MM.1S (cell line): Measurements from ENCODE around the gene CCDC167.

Source experiments
- DNase-seq: peaks from one replicate; pipeline ENCODE4 v3.0.0-alpha.2; 2015
- H2AFZ ChIP-seq: fragments of 300-600 bp; sonication (generic); 2 replicates; pipeline ENCODE4 v1.6.0; 2016; ENCODE audit warnings: antibody characterized with exemption, low read length
- H3F3A ChIP-seq: fragments of 300-600 bp; sonication (generic); 2 replicates; pipeline ENCODE4 v1.6.1; 2016; ENCODE audit warnings: mild to moderate bottlenecking, antibody characterized with exemption, low read length, moderate library complexity, mixed read lengths; ENCODE audit not compliant: insufficient read depth
- H3K27ac ChIP-seq: fragments of 300-600 bp; sonication (generic); 2 replicates; pipeline ENCODE4 v1.5.1; 2016; ENCODE audit warnings: mild to moderate bottlenecking, low read length
- H3K27me3 ChIP-seq: fragments of 300-600 bp; sonication (generic); replicated peaks from 2 replicates; pipeline ENCODE4 v1.6.0; 2016; ENCODE audit warnings: low read length; ENCODE audit not compliant: insufficient read depth
- H3K36me3 ChIP-seq: fragments of 300-600 bp; sonication (generic); replicated peaks from 2 replicates; pipeline ENCODE4 v1.6.1; 2016; ENCODE audit warnings: mild to moderate bottlenecking, low read length, mixed read lengths; ENCODE audit not compliant: insufficient read depth
- H3K4me1 ChIP-seq: fragments of 300-600 bp; sonication (generic); 2 replicates; pipeline ENCODE4 v1.6.1; 2016; ENCODE audit warnings: low read length, mixed read lengths
- H3K4me2 ChIP-seq: fragments of 300-600 bp; sonication (generic); 2 replicates; pipeline ENCODE4 v1.6.0; 2016; ENCODE audit warnings: low read depth, low read length
- H3K4me3 ChIP-seq: fragments of 300-600 bp; sonication (generic); 2 replicates; pipeline ENCODE4 v1.5.1; 2016; ENCODE audit warnings: low read length, mixed read lengths
- H3K79me2 ChIP-seq: fragments of 300-600 bp; sonication (generic); 2 replicates; pipeline ENCODE4 v1.6.1; 2016; ENCODE audit warnings: mixed run types, low read length, mixed read lengths
- H3K9ac ChIP-seq: fragments of 300-600 bp; sonication (generic); 2 replicates; pipeline ENCODE4 v1.6.1; 2016; ENCODE audit warnings: low read length, mixed read lengths
- H3K9me2 ChIP-seq: fragments of 300-600 bp; sonication (generic); replicated peaks from 2 replicates; pipeline ENCODE4 v1.6.1; 2016; ENCODE audit warnings: mild to moderate bottlenecking, low read length, mixed read lengths; ENCODE audit not compliant: insufficient read depth
- H3K9me3 ChIP-seq: fragments of 300-600 bp; sonication (generic); replicated peaks from 2 replicates; pipeline ENCODE4 v1.6.1; 2016; ENCODE audit warnings: mild to moderate bottlenecking, low read length, mixed read lengths; ENCODE audit not compliant: insufficient read depth
- H4K20me1 ChIP-seq: fragments of 300-600 bp; sonication (generic); 2 replicates; pipeline ENCODE4 v1.6.1; 2016; ENCODE audit warnings: mild to moderate bottlenecking, low read length, moderate library complexity, mixed read lengths; ENCODE audit not compliant: insufficient read depth
- CTCF ChIP-seq: fragments of 300-600 bp; sonication (generic); IDR thresholded peaks from 2 replicates; pipeline ENCODE4 v1.5.1; 2016; ENCODE audit warnings: antibody characterized with exemption, low read length, mixed read lengths
- EZH2 ChIP-seq: fragments of 300-600 bp; sonication (generic); optimal IDR thresholded peaks from 2 replicates; pipeline ENCODE3; 2017; ENCODE audit warnings: low read depth, mild to moderate bottlenecking, antibody characterized with exemption, low read length, mixed read lengths
- EZH2phosphoT487 ChIP-seq: fragments of 300-600 bp; sonication (generic); IDR thresholded peaks from 2 replicates; pipeline ENCODE4 v1.6.1; 2018; ENCODE audit warnings: antibody characterized with exemption, low read length

CCDC167 gene

GRCh38 chr6:37516076-37516919, 16.6 kb upstream of the CCDC167 start:
- Histone ChIP-seq H3K36me3 (no peaks in the 10 kb centered on the region), H3K4me2 (no peak overlapping the region), H3K4me1 (no peaks in the 10 kb centered on the region), H2AFZ (0 out of 2 replicates have a peak overlapping the region, but pooled peaks have one; percentile 8), H3F3A (no peaks in the 10 kb centered on the region), H3K9ac (no peak overlapping the region), H3K79me2 (no peaks in the 10 kb centered on the region), H3K9me3 (no peaks in the 10 kb centered on the region), H4K20me1 (no peaks in the 10 kb centered on the region), H3K4me3 (no peak overlapping the region), H3K9me2 (no peaks in the 10 kb centered on the region), H3K27ac (no peak overlapping the region), H3K27me3 (no peaks in the 10 kb centered on the region)
- TF ChIP-seq CTCF (no peak), EZH2 (no peak), EZH2phosphoT487 (no peak)
- DNase-seq = peak; percentile 30

- Histone ChIP-seq H3K9ac (no peak overlapping the region), H3K9me3 (no peaks in the 10 kb centered on the region), H4K20me1 (no peaks in the 10 kb centered on the region), H3K4me2 (no peak overlapping the region), H3K27ac (no peak overlapping the region), H3K79me2 (no peaks in the 10 kb centered on the region), H3F3A (no peaks in the 10 kb centered on the region), H3K4me3 (no peak overlapping the region), H3K4me1 (no peaks in the 10 kb centered on the region), H3K9me2 (no peaks in the 10 kb centered on the region), H3K27me3 (no peaks in the 10 kb centered on the region), H3K36me3 (no peaks in the 10 kb centered on the region), H2AFZ (0 out of 2 replicates have a peak overlapping the region, but pooled peaks have one; percentile 8)
- TF ChIP-seq EZH2phosphoT487 = no peak
- TF ChIP-seq EZH2 = no peak
- no peak for TF ChIP-seq CTCF
- no peak for DNase-seq
Observed at GRCh38 chr6:37515712-37516075, 16.0 kb upstream of the CCDC167 start.

GRCh38 chr6:37514837-37515236, 15.1 kb upstream of the CCDC167 start:
- no peak for DNase-seq
- H3F3A ChIP-seq = no peaks in the 10 kb centered on the region
- no peak overlapping the region for H3K4me2 ChIP-seq
- no peaks in the 10 kb centered on the region for H3K27me3 ChIP-seq
- no peak overlapping the region for H3K4me3 ChIP-seq
- H3K9ac ChIP-seq = no peak overlapping the region
- no peak overlapping the region for H3K27ac ChIP-seq
- no peaks in the 10 kb centered on the region for H4K20me1 ChIP-seq
- no peak for TF ChIP-seq CTCF
- no peak for TF ChIP-seq EZH2phosphoT487
- no peak for TF ChIP-seq EZH2
- no peaks in the 10 kb centered on the region for H3K79me2 ChIP-seq
- no peaks in the 10 kb centered on the region for H3K9me3 ChIP-seq
- no peaks in the 10 kb centered on the region for H3K36me3 ChIP-seq
- no peaks in the 10 kb centered on the region for H3K4me1 ChIP-seq
- no peak overlapping the region for H2AFZ ChIP-seq
- H3K9me2 ChIP-seq = no peaks in the 10 kb centered on the region
